K562 (cell line): Measurements from ENCODE around the gene SYNGR1. TPM values are rescaled to one million over a fixed set of nuclear protein-coding genes. Genes with fewer than 3 reads are reported as not detected.
A peak's percentile ranks its signal among the peaks of the same experiment; 100 is the strongest.

Source experiments
- ATAC-seq: fragments of 200-7000 bp; cut with Tn5 transposase; 3 replicates; pipeline ENCODE4 v1.9.1; 2020; ENCODE audit warnings: moderate library complexity
- BruUV-seq: library from RNA; stranded (reverse); fragments of 400-500 nt; replicated peaks from 2 replicates; lab custom pipeline; 2021; lab: Mats Ljungman, UMichigan
- CTCF ChIA-PET: fragments of 300-600 bp; formaldehyde crosslinking; extraction: SDS; loops from one replicate; lab custom pipeline; 2021; ENCODE audit warnings: low intra/inter-chr PET ratio; lab: Yijun Ruan, JAX
- POLR2A ChIA-PET: fragments of 300-600, 350-650 bp; sonication (Branson Sonifier 250); formaldehyde crosslinking; extraction: SDS; loops from one replicate; lab custom pipeline; 2021; ENCODE audit warnings: antibody characterized with exemption, inconsistent platforms; lab: Yijun Ruan, JAX
- DNase-seq, 4 experiments: peaks; one replicate each; pipeline versions ENCODE4 v3.0.0 to v3.0.0-alpha.2; 2011 to 2018; ENCODE audit warnings: low spot score in 3 of 4, mixed read lengths in 3 of 4; ENCODE audit errors: extremely low read depth in 1 of 4
- FAIRE-seq: peaks from 2 replicates; lab custom pipeline; 2011; peaks lifted over from hg19 to GRCh38; lab: Jason Lieb, UNC
- H2AFZ ChIP-seq: 2 replicates; pipeline ENCODE4 v1.6.0; 2011; ENCODE audit warnings: low read depth, low read length, control low read depth, inconsistent platforms
- H3K27ac ChIP-seq: fragments of 200-600 bp; 3 replicates; pipeline ENCODE4 v1.8.0; 2011; ENCODE audit warnings: low read depth, mild to moderate bottlenecking, control low read depth, inconsistent platforms, low read length, moderate library complexity, mixed read lengths; ENCODE audit errors: extremely low read depth
- H3K27me3 ChIP-seq, 2 experiments: fragments of 300-600 bp in 1 of 2; 2 replicates in 1 of 2; 3 replicates in 1 of 2; pipeline versions ENCODE4 v1.6.0 to v1.8.0; 2011; ENCODE audit warnings: inconsistent platforms in 2 of 2, low read length in 2 of 2, mild to moderate bottlenecking in 1 of 2, mixed read lengths in 1 of 2, moderate library complexity in 1 of 2; ENCODE audit not compliant: control insufficient read depth in 2 of 2, insufficient read depth in 2 of 2
- H3K36me3 ChIP-seq: fragments of 300-600 bp; 3 replicates; pipeline ENCODE4 v1.8.0; 2011; ENCODE audit warnings: mild to moderate bottlenecking, low read length, inconsistent platforms; ENCODE audit not compliant: control insufficient read depth, insufficient read depth
- H3K4me1 ChIP-seq, 2 experiments: fragments of 200-600 bp in 1 of 2; replicated peaks in 1 of 2; 2 replicates in 1 of 2; 3 replicates in 1 of 2; pipeline versions ENCODE4 v1.5.1 to v1.8.0; 2011; ENCODE audit warnings: inconsistent platforms in 2 of 2, low read length in 2 of 2, mild to moderate bottlenecking in 1 of 2, mixed read lengths in 1 of 2, moderate library complexity in 1 of 2; ENCODE audit not compliant: control insufficient read depth in 2 of 2, insufficient read depth in 2 of 2
- H3K4me2 ChIP-seq: 2 replicates; pipeline ENCODE4 v1.6.1; 2011; ENCODE audit warnings: low read length, control low read depth, inconsistent platforms, mixed read lengths; ENCODE audit not compliant: insufficient read depth
- H3K4me3 ChIP-seq: fragments of 200-600 bp; sonication (generic), shearing (Covaris generic); 2 replicates; pipeline ENCODE4 v1.5.1; 2016; ENCODE audit warnings: control low read depth, inconsistent platforms
- H3K79me2 ChIP-seq: fragments of 200-600 bp; 3 replicates; pipeline ENCODE4 v1.8.0; 2011; ENCODE audit warnings: low read length, inconsistent platforms; ENCODE audit not compliant: control insufficient read depth, insufficient read depth
- H3K9ac ChIP-seq, 2 experiments: 2 replicates each; pipeline versions ENCODE4 v1.6.0 to v1.6.1; 2011; ENCODE audit warnings: low read depth in 2 of 2, low read length in 2 of 2, control low read depth in 1 of 2, inconsistent platforms in 1 of 2, mild to moderate bottlenecking in 1 of 2, mixed read lengths in 1 of 2; ENCODE audit not compliant: insufficient read depth in 1 of 2
- H3K9me1 ChIP-seq: one replicate; pipeline ENCODE4 v1.6.0; 2011; ENCODE audit warnings: inconsistent platforms, mild to moderate bottlenecking, low read length, moderate library complexity; ENCODE audit not compliant: control insufficient read depth, insufficient read depth
- H3K9me3 ChIP-seq: replicated peaks from 2 replicates; pipeline ENCODE4 v1.5.1; 2011; ENCODE audit warnings: low read depth, low read length, inconsistent platforms; ENCODE audit not compliant: control insufficient read depth, insufficient read depth
- H4K20me1 ChIP-seq: replicated peaks from 2 replicates; pipeline ENCODE4 v1.6.1; 2011; ENCODE audit warnings: low read length, inconsistent platforms, mixed read lengths; ENCODE audit not compliant: control insufficient read depth, insufficient read depth
- KLF16 ChIP-seq: IDR thresholded peaks from 2 replicates; pipeline ENCODE4 v1.6.1; 2016; ENCODE audit warnings: antibody characterized with exemption
- POLR2G ChIP-seq: fragments of 200-400 bp; formaldehyde crosslinking; IDR thresholded peaks from 2 replicates; pipeline ENCODE4 v1.6.1; 2017; ENCODE audit warnings: low read depth, mild to moderate bottlenecking, antibody characterized with exemption, low read length, moderate library complexity
- WGBS: fragments of 100-300 bp; shearing (Covaris generic); methylation state at CpG from one replicate; pipeline ENCODE4 v1.1.6; 2016; ENCODE audit warnings: low coverage, mixed read lengths; ENCODE audit not compliant: insufficient coverage; ENCODE audit errors: missing lambda C conversion rate; 5-methylcytosine and 5-hydroxymethylcytosine counted together
- in situ Hi-C: fragments of 300-500 bp; cut with MboI; formaldehyde crosslinking; loops from 4 replicates; pipeline ENCODE4 v1.15.0; 2018; ENCODE audit warnings: inconsistent platforms, mixed read lengths
- intact Hi-C: fragments of 100-400 bp; cut with micrococcal nuclease; formaldehyde crosslinking; loops from 2 replicates; pipeline ENCODE4 v1.14.2; 2022
- polyA plus RNA-seq, 8 experiments: library from polyadenylated mRNA; depleted of rRNA in 4 of 8; stranded (reverse) in 5 of 8; unstranded in 3 of 8; fragments of >200 nt; fragmentation: Nextera tagmentation in 2 of 8; fragmentation: Illumina TruSeq in 1 of 8; extraction: Ambion mirVana in 2 of 8; extraction: Trizol in 1 of 8; gene quantifications; 2 replicates each; pipeline versions ENCODE4 v1.2.1 to v1.2.3, GENCODE V29; 2011 to 2014; ENCODE audit warnings: inconsistent platforms in 1 of 8, missing spikeins in 1 of 8
- total RNA-seq, 7 experiments: library from RNA; depleted of rRNA in 6 of 7; stranded (reverse); fragments of >200 nt in 6 of 7; fragmentation: Illumina TruSeq in 2 of 7; extraction: Trizol in 2 of 7; gene quantifications; 2 replicates each; pipeline versions ENCODE4 v1.2.1 to v1.2.3, GENCODE V29; 2011 to 2021; ENCODE audit warnings: low replicate concordance in 1 of 7
- TF ChIP-seq, protein P1 (sequence below): fragments of 150-350 bp; conservative IDR thresholded peaks from 2 replicates; pipeline ENCODE4 v1.6.1; 2014; ENCODE audit warnings: low read length

Gene SYNGR1
- total and polyA plus RNA-seq, 9 of the 15 experiments (the other 6 are each of a cell fraction or from before 2014, with no cell fraction given): 1.8 to 15.9 (median 5.5) TPM

DNA sequence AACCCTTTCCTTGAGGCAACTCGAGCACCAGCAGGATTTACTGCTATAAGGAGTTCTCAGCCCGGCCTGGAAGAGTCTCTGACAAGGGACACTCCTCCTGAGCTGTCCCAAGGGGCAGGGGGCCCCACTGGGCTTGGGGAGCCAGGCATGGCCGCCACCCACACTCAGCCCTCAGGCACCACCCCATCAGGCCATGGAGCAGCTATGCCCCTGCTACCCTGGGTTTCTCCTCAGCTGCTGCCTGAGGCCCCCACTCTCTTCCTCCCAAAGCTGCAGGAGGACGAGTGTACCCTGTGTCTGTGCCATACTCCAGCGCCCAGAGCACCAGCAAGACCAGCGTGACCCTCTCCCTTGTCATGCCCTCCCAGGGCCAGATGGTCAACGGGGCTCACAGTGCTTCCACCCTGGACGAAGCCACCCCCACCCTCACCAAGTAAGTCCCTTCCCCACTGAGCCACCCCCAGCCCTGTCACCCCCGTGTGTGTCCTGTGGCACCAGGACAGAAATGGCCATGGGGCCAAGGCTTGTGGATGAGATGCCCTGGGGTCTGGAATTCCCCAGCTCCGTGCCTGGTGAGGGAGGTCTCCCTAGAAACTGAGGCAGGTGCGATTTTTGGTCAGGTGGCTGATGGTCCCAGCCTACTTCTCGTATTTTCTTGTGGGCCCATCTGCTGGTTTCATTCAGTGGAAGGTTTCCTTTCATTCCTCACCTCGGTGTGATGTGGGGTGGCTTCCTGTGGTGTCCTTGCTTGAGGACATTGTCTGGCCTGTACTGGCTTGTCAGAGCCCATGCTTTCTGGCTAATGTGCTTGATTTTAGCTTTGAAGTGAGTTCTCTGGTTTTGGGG is 78.2 kb downstream of the SYNGR1 start:
- Histone ChIP-seq H4K20me1 (no peaks in the 10 kb centered on the region), H3K27ac (no peak overlapping the region), H3K4me2 (no peak overlapping the region), H3K9me1 (no peaks in the 10 kb centered on the region), H3K9ac (peak overlapping the region in 1 of 2 experiments; percentile 78; a peak in 2 of 4 replicates), H3K27me3 (no peaks in the 10 kb centered on the region), H3K4me3 (no peak overlapping the region), H3K9me3 (no peaks in the 10 kb centered on the region), H2AFZ (no peak overlapping the region), H3K79me2 (no peaks in the 10 kb centered on the region), H3K4me1 (peaks cover 1 to 24% of the 10 kb centered on the region in 2 experiments; a peak in 4 of 5 replicates), H3K36me3 (peaks cover 67% of the 10 kb centered on the region)
- in situ Hi-C loops (no loop called here), intact Hi-C loops (no loop called here)
- ATAC-seq: no peak
- CTCF ChIA-PET: no interaction called here
- no peak for DNase-seq
- FAIRE-seq: no peak
- no TSS peak for BruUV-seq
- TF ChIP-seq POLR2G (peak; percentile 20; the same call in 1 of the 2 replicates), KLF16 (no peak)
- TF ChIP-seq, protein P1, sequence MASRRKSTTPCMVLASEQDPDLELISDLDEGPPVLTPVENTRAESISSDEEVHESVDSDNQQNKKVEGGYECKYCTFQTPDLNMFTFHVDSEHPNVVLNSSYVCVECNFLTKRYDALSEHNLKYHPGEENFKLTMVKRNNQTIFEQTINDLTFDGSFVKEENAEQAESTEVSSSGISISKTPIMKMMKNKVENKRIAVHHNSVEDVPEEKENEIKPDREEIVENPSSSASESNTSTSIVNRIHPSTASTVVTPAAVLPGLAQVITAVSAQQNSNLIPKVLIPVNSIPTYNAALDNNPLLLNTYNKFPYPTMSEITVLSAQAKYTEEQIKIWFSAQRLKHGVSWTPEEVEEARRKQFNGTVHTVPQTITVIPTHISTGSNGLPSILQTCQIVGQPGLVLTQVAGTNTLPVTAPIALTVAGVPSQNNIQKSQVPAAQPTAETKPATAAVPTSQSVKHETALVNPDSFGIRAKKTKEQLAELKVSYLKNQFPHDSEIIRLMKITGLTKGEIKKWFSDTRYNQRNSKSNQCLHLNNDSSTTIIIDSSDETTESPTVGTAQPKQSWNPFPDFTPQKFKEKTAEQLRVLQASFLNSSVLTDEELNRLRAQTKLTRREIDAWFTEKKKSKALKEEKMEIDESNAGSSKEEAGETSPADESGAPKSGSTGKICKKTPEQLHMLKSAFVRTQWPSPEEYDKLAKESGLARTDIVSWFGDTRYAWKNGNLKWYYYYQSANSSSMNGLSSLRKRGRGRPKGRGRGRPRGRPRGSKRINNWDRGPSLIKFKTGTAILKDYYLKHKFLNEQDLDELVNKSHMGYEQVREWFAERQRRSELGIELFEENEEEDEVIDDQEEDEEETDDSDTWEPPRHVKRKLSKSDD: no peak
- POLR2A ChIA-PET: interaction anchor here (0.5 to 0.6 kb wide), 3 partner anchors 8 to 22 kb away, joined by 3 to 4 read pairs (median 3); no protein-coding TSS in a partner anchor
- 87% methylated on average over 10 of the region's 13 CpGs for WGBS
